Putamen (tissue), 1 donor: ENCODE data around the gene SLC10A2.
"Not testable (repeated sequence)": the region's sequence is repeated elsewhere in the genome, so short reads cannot be mapped to it uniquely, and the experiment has no call there.

ENCODE experiments used
- DNase-seq: peaks from one replicate; pipeline ENCODE4 v3.0.0-alpha.2; 2016; ENCODE audit warnings: low spot score

SLC10A2 gene

DNA sequence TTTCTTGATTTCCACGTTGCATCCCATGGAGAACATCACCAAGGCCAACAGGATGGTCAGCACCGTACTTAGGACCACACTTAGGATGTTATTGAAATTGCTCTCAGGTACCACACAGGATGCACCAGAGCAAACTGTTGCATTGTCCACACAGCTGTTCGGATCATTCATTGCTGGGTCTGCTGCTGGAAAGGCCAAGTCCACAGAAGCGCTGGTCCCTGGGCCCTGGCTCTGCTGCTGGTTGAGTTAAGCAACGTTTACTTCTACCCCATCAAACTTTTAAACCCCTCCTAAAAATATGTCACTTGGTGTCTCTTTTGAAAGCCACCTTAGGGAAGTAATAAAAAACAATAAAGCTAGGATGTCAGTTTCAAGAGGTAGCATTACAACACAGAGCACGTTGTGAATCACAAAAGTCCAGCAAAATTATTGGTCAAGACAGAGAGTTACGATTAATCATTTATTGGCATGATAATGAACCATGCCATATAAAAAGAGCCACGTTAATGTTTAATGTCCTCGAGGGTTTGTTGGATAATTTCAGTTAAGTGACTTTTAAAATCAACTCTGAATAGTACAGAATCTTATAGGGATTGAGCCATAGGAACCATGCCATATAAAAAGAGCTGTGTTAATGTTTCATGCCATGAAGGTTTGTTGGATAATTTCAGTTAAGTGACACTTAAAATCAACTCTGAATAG lies at the start of gene SLC10A2:
Gene SLC10A2 (minus strand): TSS at position 339 of the 702 bp plus-strand sequence. CDS start 168 bp downstream, at position 171.
- DNase-seq = no peak

DNA sequence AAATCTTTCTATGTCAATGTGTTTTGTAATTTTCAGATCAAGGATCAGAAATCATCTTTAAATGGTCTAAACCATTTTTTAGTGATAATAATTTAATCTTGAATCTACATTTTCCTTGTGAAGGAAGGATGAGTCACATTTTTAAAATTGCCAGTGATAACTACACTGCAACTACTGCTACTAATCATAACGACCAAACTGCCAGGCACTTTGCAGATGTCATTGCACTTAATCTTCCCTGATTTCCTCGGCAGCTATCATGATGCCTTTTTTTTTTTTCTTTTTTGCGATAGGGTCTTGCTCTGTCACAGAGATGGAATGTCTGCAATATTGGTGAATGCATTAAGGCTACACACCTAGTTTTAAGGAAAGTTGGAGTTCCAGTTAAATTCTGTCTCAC lies 41.4 kb upstream of the SLC10A2 start:
- DNase-seq = no peak

DNA sequence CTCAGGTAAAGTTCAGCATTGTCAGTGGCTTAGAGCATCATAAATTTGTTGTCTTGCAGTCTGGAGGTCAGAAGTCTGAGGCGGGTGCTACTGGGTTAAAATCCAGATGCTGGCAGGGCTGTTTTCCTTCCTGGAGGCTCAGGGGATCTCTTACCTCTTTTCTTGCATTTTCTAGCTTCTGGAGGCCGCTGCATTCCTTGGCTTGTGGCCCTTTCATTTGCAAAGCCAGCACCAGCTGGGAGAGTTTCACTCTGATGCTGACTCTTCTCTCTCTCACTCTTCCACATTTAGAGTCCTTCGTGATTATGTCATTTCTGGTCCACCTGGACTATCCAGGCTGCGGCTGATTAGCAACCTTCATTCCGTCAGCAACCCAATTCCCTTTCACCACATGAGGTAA lies 38.1 kb upstream of the SLC10A2 start:
- DNase-seq = no peak

DNA sequence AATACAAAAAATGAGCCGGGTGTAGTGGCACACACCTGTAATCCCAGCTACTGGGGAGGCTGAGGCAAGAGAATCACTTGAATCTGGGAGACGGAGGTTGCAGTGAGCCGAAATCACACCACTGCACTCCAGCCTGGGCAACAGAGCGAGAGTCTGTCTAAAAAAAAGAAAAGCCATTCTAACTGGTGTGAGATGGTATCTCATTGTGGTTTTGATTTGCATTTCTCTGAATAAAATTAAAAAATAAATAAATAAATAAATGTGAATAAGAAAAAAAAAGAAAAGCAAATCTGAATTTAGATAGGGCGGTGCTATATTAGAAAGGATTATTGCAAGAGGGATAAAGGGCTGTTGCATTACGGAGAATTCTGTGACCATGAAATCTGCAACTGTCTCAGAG lies 37.2 kb upstream of the SLC10A2 start:
- not testable (repeated sequence) for DNase-seq

GRCh38 chr13:103102482-103102881 lies 36.3 kb upstream of the SLC10A2 start:
- no peak for DNase-seq

DNA sequence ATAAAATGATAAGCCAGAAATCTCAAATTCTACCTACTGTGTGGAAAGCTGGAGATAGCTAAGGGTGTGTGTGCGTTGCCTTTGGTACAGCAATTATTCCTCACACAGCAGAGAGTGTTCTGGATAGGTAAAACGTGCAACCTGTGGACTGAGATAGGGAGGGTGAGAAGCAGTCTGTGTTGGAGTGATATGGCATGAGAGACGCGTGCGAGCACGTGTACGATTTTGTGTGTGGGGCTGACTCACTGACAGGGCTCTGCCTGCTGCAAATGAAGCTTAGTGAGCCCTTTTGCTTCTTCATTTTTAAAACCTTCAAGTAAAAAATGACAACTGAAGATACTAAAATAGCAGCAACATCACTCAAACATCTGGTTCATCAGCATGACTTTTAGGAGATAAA lies 35.7 kb upstream of the SLC10A2 start:
- no peak for DNase-seq

DNA sequence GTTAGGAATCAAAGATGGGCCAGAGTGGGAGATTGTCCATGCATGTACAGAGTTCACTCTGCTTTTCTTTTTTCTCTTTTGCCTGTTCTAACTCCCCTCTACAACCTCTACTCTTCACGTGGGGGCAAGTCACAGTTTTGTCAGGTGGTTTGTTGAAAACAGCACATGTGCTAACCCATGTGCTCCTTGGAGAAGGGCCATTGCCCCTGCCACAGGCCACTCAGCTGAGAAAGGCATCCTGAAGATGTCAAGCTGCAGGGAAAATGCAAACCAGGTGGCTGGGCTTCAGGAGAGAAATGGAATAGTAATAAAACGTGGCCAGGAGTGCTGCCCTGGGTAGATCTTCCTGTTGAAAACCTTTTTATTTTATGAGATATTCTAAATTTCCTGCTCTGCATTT lies 35.3 kb upstream of the SLC10A2 start:
- no peak for DNase-seq

DNA sequence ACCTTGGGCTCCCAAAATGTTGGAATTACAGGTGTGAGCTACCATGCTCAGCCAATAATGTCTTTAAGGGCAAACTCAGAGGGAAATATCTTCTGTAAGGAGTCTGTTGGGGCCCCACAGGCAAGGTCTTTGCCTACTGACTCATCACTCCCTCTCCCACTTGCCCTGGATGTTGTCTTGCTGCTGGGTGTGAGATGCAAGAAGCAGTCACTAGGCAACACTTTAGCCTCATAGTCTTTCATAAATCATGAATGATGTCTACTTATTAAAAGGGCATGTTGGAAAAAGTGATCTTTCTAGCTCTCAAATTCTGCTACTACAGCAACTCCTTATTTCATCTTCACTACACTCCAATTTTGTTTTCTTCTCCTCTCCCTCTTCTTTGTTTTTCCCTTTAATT lies 34.6 kb upstream of the SLC10A2 start:
- DNase-seq = no peak

DNA sequence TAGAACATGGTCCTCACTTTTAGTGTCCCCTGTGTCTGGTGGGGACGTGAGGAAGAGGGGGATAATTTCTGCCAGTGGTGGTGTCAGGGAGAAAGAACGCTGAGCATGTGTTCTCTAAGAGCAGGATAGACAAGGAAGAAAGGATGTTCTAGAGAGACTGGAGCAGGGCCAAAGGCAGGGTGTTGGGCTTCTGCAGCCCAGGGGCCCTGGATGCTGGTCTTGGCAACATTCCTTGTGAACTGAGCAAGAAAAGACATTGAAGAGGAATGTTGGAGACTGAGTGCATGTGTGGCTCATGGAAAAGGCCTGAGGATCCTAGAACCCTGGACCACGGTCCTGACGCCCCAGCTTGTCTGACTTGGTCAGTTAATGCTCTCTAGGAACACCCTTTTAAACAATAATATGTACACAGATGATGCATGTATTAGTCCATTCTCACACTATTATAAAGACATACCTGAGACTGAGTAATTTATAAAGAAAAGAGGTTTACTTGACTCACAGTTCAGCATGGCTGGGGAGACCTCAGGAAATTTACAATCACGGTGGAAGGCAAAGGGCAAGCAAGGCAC lies 33.6 kb upstream of the SLC10A2 start:
- DNase-seq = no peak

DNA sequence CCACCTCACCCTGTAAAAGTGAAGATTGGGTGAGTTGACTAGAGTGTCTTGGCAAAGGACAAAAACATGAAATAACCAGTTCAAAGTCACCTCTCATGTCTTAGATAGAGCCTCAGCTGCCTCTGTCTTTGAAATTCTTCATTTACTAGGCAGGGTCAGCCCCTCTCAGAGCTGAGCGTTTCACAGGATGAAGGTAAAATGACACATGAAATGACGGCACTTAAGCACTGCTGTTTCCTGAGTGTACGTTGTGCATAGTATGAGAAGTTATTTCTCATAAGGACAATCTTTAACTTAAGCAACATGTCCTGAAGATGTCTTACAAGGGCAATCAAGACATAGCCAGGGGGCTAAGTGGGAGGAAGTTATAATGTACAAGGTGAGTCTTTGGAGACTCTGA lies 32.3 kb upstream of the SLC10A2 start:
- no peak for DNase-seq

- peak; percentile 93 for DNase-seq
Measured at GRCh38 chr13:103097366-103097928, 31.2 kb upstream of the SLC10A2 start.

DNA sequence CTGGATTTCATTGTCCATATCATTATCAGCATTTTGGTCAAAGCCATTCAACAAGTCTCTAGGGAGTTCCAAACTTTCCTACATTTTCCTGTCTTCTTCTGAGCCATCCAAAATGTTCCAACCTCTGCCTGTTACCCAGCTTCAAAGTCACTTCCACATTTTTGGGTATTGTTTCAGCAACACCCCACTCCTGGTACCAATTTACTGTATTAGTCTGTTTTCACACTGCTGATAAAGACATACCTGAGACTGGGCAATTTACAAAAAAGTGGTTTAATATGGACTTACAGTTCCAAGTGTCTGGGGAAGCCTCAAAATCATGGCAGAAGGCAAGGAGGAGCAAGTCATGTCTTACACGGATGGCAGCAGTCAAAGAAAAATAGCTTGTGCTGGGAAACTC lies 27.4 kb upstream of the SLC10A2 start:
- not testable (repeated sequence) for DNase-seq

- no peak for DNase-seq
Measured at GRCh38 chr13:103087275-103087674, 21.1 kb upstream of the SLC10A2 start.

- no peak for DNase-seq
Measured at GRCh38 chr13:103081435-103081834, 15.2 kb upstream of the SLC10A2 start.

DNA sequence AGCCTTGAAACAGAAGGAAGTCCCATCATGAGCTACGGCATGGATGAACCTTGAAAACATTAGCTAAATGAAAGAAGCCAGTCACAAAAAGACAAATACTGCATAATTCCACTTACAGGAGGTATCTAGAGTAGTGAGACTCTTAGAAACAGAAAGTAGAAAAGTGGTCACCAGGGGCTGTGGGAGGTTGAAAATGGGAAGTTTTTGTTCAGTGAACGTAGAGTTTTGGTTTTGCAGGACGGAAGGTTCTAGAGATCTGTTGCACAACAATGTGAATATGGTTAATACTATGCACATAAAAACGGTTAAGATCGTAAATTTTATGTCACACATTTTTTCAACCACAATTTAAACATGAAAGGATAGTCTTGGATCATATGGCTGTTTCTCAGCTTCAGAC lies 11.9 kb upstream of the SLC10A2 start:
- no peak for DNase-seq

GRCh38 chr13:103068836-103069235 lies 2.6 kb upstream of the SLC10A2 start:
- DNase-seq = no peak

- DNase-seq = no peak
Measured at GRCh38 chr13:103067751-103068555, 1.7 kb upstream of the SLC10A2 start.

DNA sequence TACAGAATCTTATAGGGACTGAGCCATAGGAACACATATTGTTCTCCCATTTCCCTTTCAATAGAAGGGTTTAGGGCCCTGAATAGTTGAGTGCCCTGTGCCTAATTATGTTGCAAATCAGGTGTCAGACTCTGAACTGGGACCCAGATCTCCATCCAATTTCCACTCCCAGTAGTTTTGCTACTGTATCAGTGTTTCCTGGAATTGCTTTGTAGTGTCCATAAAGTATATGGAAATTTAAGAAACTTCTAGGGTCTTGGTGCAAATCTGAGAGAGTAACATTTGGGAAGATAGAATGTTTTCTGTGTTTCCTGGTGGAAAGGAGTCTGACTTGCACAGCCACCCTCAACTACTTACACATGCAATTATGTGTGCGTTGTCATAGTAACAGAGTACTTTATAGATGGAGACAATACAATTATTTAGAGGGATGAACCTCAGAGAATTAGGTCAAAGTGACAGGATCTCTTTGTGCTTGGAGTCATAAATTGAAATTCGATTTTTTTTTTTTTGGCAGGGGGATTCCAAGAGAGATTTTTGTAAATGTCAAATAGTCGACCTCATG lies 646 bp upstream of the SLC10A2 start:
- DNase-seq = no peak

DNA sequence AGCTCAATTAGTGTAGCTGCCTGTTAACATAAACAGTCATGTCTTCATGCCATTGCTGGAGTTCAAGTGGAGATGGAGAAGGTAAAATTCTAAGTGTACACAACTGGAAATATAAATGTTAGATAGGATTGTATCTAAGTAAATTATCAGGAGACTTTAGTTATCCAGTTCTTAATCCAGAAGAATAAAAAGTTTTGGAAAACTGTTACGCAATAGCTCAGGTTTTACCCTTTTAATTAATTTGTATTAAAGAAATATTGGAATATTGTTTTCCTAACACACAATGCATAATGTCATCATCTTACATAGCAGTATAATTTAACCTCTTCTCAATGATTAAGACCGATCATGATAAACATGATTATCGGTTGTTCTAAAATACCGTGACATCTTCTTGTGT lies 2.8 kb downstream of the SLC10A2 start:
- DNase-seq = no peak

- no peak for DNase-seq
Measured at GRCh38 chr13:103062079-103062478, 4.1 kb downstream of the SLC10A2 start.

DNA sequence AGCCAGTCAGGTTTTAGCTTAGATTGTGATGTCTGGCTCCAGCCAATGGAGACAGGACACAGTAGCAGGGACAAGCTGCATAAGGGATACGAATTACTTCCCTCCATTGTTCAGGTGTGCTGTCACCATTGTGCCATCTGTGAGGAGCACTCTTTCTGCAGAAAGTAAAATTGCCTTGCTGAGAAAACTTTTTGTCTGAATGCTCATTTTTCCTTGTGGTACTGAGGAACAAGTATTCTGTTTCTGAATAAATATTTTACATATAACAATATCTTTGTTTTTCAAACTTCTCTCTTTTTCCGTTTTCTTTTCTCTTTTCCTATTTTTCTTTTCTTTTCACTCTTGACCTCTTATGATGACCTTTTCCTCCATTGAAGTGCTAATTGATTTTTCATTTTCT lies 10.2 kb downstream of the SLC10A2 start:
- no peak for DNase-seq

GRCh38 chr13:103055166-103055565 lies 11.1 kb downstream of the SLC10A2 start:
- no peak for DNase-seq

- DNase-seq = no peak
Measured at GRCh38 chr13:103046676-103047075, 19.5 kb downstream of the SLC10A2 start.
